Gastrocnemius medialis (tissue), 4 donors: Measurements from ENCODE around the gene ANXA8L1.
"Not testable (repeated sequence)": the region's sequence is repeated elsewhere in the genome, so short reads cannot be mapped to it uniquely, and the experiment has no call there.

Experiments
- CTCF ChIP-seq, 5 experiments: fragments of 450-650 bp in 3 of 5; fragments of 200-600 bp in 2 of 5; sonication (generic) in 2 of 5; IDR thresholded peaks in 4 of 5; conservative IDR thresholded peaks in 1 of 5; 1 replicate in 4 of 5; 2 replicates in 1 of 5; pipeline ENCODE4 v1.5.1; 2016 to 2019; ENCODE audit warnings: antibody characterized with exemption in 5 of 5, mild to moderate bottlenecking in 3 of 5, moderate library complexity in 3 of 5
- POLR2A ChIP-seq, 2 donors: fragments of 450-650 bp; IDR thresholded peaks; one replicate each; pipeline ENCODE4 v1.6.1; 2017; ENCODE audit warnings: antibody characterized with exemption in 2 of 2, mild to moderate bottlenecking in 2 of 2, moderate library complexity in 2 of 2

DNA sequence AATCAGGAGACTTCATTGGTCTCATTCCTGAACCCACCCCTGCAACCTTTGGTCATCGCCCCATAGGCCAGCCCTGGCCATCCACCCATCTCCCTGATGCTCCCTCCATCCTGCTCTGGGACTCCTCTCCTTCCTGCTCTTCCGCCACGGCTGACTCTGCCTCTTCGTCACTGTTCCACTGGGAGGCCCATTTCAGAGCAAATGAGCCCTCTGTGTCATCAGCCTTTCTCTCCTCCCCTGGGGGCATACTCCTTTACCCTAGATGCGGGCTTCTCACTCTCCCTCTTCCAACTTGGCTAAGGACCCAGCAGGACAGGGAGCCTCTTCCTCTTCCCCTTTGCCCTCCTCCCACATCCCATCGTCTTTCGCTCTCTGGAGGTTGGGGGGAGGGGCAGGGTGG, 42.7 kb downstream of the ANXA8L1 start:
- TF ChIP-seq POLR2A (IDR thresholded peaks at IDR 0.05); CTCF (IDR thresholded peaks at IDR 0.05 in 4 of 5, conservative IDR thresholded peaks at IDR 0.05 in 1 of 5): not testable (repeated sequence)
